RWPE1 (cell line): ENCODE data around the gene AP1M2.

Source experiments
- CTCF ChIA-PET: fragments of 350-600 bp; sonication (Branson Sonifier 250); formaldehyde crosslinking; extraction: SDS; loops from one replicate; lab custom pipeline; 2021; lab: Yijun Ruan, JAX
- POLR2A ChIA-PET: fragments of 400-600 bp; formaldehyde crosslinking; extraction: SDS; loops from one replicate; lab custom pipeline; 2020; ENCODE audit warnings: antibody characterized with exemption; ENCODE audit not compliant: low non-redundant PET; lab: Yijun Ruan, JAX
- DNase-seq: peaks from one replicate; pipeline ENCODE4 v3.0.0; 2012; ENCODE audit warnings: low spot score
- H3K27ac ChIP-seq: fragments of 450-650 bp; 2 replicates; pipeline ENCODE4 v1.5.1; 2017
- CTCF ChIP-seq: fragments of 450-650 bp; conservative IDR thresholded peaks from 2 replicates; pipeline ENCODE4 v1.5.1; 2017; ENCODE audit warnings: low read depth, mild to moderate bottlenecking

Gene AP1M2

GRCh38 chr19:10587839-10588150 is 683 bp upstream of the AP1M2 start:
- ChIA-PET CTCF (interaction anchor here (0.6 kb wide), 1 partner anchor 57 kb away, joined by 3 read pairs; no protein-coding TSS in a partner anchor), POLR2A (no interaction called here)
- DNase-seq = no peak
- no peak for TF ChIP-seq CTCF
- H3K27ac ChIP-seq = no peak overlapping the region

GRCh38 chr19:10586396-10586795 is 716 bp downstream of the AP1M2 start:
- H3K27ac ChIP-seq = no peak overlapping the region
- ChIA-PET POLR2A (interaction anchor here (0.8 kb wide), 1 partner anchor 55 kb away, joined by 3 read pairs; no protein-coding TSS in a partner anchor), CTCF (interaction anchor here (0.9 kb wide), 1 partner anchor 131 kb away, joined by 5 read pairs; no protein-coding TSS in a partner anchor)

DNA sequence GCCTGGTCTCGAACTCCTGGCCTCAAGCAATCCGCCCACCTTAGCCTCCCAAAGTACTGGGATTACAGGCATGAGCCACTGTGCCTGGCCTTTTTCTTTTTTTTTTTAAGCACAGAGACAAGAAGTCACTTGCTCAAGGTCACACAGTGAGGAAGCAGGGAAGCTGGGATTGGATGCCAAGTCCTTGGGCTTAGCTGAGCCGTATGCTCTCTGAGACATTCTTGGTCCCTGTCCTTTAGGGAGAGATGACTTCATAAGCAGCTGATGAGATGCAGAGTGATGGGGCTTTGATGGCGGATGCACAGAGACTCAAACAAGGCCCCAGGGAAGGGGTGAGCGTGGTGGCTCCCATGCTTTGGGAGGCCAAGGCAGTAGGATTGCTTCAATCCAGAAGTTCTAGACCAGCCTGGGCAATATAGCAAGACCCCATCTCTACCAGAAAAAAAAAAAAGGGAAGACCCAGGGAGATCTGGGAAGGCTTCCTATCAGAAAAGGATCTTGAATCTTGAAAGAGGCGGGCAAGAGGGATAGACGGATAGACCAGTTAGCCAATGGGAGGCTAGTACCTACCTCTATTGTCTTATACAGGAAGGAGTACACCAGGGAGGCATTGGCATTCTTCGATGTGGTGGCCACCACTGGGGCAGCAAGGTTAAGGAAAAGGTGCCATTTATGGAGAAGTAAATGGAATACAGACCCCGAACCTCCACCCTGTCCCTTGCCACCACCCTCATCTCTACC is 3.9 kb downstream of the AP1M2 start:
- POLR2A ChIA-PET = no interaction called here
- H3K27ac ChIP-seq = no peak overlapping the region
- no peak for DNase-seq
- CTCF ChIA-PET = interaction anchor here (0.5 to 4.9 kb wide), 3 partner anchors 61 to 122 kb away, joined by 3 to 81 read pairs (median 5); no protein-coding TSS in a partner anchor
- TF ChIP-seq CTCF = no peak

More at GRCh38 chr19:10586396-10586795, 716 bp downstream of the AP1M2 start:
- no peak for DNase-seq
- TF ChIP-seq CTCF = no peak

- ChIA-PET CTCF (interaction anchor here (1.0 to 4.9 kb wide), 8 partner anchors 8 to 70 kb away, joined by 3 to 81 read pairs (median 5); partner anchors contain the start of gene SLC44A2), POLR2A (no interaction called here)
- H3K27ac ChIP-seq = no peak overlapping the region
- TF ChIP-seq CTCF = no peak
- DNase-seq = no peak
These were observed 5.0 kb downstream of the AP1M2 start for GRCh38 chr19:10582091-10582490.

GRCh38 chr19:10580979-10581631 is 6.0 kb downstream of the AP1M2 start:
- TF ChIP-seq CTCF = peak; percentile 97
- ChIA-PET CTCF (interaction anchor here (0.6 to 4.9 kb wide), 22 partner anchors 9 to 283 kb away, joined by 3 to 81 read pairs (median 4); partner anchors contain the start of gene SLC44A2), POLR2A (interaction anchor here (0.6 kb wide), 1 partner anchor 58 kb away, joined by 4 read pairs; no protein-coding TSS in a partner anchor)
- peak; percentile 86 for DNase-seq
- H3K27ac ChIP-seq = no peak overlapping the region

DNA sequence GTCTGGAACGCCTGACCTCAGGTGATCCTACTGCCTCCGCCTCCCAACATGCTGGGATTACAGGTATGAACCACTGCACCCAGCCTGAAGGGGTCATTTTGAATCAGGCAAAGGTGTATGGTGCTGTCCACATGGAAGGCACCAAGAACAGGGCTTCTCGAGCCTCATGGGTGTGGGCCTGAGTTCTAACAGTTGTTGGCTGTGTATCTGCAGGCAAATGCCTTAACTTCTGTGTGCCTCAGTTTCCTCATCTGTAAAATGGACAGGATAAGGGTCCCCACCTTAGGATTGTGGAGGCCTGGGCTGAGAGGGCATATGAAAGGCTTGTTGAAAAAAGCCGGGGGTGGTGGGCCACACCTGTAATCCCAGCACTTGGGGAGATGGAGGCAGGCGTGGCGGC is 9.2 kb downstream of the AP1M2 start:
- TF ChIP-seq CTCF = no peak
- no peak for DNase-seq
- ChIA-PET CTCF (interaction anchor here (0.6 kb wide), 1 partner anchor 13 kb away, joined by 4 read pairs; no protein-coding TSS in a partner anchor), POLR2A (interaction anchor here (0.7 kb wide), 1 partner anchor 8 kb away, joined by 7 read pairs; no protein-coding TSS in a partner anchor)
- no peak overlapping the region for H3K27ac ChIP-seq
